Activated CD4-positive, alpha-beta T cell treated with anti-CD3 and anti-CD28 coated beads for 48 hours (primary cell): Measurements from ENCODE around the gene CD59.
"Not testable (repeated sequence)": the region's sequence is repeated elsewhere in the genome, so short reads cannot be mapped to it uniquely, and the experiment has no call there.

Source experiments
- DNase-seq: peaks from one replicate; pipeline ENCODE4 v3.0.0-alpha.2; 2020

CD59 gene

DNA sequence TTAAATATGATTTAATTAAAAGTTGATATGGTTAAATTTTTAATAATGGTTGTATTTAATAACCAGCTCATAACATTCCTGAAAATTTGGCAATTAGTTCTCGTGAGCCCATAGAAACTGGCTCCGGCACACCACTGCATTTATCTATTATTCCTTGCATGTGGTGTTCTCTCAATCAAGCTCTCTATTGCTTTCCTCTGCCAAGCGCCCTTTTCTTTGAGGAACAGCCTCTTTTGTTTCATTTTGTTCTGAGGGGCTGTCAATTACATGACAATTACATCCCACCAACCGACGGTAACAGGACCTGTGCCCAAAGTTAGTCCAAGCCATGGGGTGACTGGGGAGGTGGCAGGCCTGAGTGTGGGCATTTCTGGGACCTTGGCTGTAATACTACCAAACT, 43.7 kb downstream of the CD59 start:
- no peak for DNase-seq

DNA sequence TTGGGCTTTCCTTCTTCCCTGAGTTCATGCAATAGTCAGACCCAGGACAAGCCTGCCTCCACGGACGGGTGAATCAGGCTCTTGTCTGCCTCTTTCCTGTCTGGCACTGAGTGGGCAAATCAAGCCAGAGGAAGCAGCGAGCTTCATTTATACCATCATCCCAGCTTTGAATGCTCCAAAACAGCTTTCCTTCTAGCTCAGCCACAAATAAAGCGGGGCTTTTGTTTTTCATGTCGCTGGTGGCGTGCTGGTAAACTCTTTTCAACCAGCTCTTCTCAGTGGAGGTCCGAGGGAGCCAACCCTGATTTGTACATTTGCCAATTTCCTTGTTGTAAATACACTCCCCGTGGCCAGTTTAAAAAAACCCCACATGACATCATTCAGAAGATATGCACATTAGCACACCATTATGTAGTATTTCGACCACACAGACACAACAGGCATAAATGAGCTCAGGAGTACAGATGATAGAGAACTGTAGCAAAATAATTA, 44.2 kb downstream of the CD59 start:
- DNase-seq, result no peak

DNA sequence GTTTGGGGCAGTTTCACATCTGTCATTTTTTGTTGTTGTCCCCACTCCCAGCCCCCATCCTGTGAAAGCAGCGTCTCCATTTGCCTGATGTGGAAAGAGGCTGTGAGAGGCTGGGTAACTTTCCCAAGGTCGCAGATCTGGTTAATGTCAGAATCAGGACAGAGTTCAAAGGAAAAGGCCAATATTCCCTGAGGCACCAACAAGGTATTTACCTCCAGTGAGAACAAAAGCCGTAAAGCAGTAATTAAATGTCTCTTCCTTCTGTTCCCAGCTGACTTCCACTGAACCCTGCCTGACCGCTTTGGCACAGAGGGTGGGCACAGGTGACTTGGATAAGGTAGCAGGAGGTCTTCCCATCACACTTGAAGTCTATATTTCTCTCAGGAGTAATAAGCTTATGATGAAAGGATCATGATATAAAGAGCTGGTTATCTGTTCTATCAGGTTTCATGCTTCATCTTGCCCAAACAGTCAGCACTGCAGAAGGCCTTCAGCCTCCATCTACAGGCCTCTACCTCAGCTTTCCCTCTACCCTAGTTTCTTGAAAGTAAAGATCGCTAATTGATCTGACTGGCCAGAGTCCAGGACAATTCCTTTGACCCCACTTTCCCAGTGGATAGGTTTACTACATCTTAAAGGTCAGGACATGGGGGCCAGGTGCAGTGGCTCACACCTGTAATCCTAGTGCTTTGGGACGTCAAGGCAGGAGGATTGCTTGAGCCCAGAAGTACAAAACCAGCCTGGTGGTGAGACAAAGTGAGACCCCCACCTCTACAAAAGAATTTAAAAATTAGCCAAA, 45.0 kb downstream of the CD59 start:
- no peak for DNase-seq

DNA sequence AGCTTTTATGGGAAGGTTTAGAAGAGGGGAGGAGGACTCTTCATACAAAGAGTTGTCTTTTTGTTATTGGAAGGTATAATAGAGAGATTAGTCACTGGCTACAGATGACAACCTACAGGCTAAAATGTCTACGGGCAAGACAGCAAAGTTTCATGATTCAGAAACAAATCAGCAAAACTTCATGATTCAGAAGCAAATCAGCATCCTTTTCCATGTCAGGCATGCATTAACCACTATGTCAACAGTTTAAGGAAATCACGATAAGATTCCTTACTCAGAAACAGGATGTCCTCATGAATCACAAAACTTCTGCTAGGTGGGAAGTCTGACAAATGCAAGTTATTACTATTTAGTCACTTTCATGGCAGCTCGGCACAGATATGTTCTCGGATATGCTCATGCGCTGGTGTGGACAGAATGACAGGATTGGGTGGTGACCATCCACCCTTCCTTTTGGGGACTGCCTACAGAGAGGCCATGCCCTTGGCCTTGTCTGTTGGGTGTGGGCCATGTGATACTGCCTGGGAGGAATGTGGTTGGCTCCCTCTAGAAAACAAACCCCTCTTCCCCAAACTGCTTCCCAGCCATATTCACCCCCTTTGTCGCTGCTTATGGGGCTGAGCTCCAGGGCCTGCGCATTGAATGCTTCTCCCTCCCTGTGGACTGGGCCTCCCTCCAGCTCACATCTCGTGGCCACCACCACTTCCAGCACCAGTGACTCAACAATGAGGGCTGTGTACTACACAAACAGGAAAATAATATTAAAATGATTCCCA, 45.7 kb downstream of the CD59 start:
- DNase-seq, result peak; percentile 34

DNA sequence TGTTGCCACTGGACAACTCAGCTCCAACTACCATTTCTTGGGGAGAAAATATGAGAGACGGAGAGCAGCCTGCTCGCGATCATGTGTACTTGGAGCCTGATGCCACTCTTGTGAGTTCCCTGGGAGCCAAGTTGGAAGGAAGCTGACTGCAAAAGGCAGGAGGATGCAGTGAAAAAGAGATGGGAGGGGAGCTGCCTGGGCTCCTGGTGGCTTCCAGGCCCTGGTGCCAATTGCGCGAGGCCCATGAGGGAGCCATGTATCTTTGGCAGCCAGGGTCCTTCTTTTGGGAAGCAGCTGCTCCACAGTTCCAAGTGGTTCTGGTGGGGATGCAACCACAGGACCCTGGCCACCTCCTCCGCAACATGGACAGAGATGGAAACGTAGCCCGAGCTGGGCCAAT, 46.7 kb downstream of the CD59 start:
- no peak for DNase-seq

DNA sequence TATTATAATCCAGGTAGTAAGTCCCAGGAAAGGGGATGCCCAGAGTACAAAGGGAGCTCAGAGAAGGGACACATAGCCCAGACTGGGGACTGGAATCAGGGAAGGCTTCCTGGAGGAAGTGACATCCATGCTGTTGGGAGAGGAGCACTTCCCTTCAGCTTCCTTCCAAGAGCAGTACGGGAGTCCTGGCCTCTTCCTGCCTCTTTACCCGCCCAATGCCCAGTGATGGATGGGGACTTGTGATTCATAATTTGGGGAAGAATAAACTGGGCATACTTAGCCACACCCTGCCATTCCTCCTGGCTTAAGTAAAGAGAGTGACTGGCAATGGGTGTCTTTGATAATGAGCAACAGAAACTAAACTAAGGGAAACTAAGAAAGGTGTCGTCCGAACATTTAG, 47.1 kb downstream of the CD59 start:
- no peak for DNase-seq

DNA sequence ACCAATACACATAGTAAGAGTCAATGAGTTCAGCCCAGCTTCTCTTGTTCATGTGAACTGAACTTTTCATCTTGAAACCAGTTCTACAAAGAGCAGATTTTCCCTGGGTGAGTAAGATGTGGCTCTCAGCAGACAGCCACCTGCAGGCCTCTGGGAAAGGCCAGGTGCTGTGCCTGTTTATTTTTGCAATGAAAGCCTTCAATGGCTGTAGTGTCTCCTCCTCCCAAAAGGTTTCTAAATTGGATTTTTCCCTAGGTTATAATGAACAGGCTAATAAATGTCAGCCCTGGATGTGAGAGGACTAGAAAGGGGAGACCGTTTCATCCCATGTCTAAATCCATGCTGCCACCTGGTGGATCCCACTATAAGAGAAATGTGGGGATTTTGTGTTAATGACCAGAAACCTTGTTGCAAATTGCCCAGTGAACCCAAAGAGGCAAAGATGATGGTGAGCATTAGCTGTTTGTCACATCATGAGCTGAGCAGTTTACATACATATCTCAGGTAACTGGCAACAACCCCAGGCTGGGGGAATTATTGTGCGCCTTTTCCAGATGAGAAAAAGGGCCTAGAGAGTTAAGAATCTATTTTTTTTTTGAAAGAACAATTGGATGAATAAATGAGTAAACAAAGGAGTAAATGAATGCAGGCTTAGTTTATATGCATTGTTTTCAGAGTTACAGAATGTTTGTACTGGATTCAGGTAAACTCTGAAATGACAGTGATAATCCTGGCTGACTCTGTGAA, 48.3 kb downstream of the CD59 start:
- DNase-seq, result peak; percentile 24

DNA sequence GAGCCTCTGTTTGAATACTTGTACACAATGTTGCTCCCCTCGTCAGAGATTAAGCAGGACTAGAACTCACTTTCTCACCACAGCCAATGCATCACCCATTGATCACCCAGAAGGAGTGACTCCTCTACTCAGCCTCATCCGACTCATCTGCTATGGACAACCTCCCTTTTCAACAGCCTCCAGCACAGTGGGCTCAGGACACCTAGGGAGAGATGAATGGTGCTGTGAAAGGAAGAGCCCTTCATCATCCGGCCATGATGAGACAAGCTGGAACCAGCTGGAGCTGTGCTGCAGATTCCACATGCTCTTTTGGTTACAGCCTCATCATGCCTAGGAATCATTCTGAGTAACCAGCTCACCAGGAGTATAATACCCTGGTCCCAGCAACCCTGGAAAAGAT, 51.1 kb downstream of the CD59 start:
- DNase-seq, result no peak

DNA sequence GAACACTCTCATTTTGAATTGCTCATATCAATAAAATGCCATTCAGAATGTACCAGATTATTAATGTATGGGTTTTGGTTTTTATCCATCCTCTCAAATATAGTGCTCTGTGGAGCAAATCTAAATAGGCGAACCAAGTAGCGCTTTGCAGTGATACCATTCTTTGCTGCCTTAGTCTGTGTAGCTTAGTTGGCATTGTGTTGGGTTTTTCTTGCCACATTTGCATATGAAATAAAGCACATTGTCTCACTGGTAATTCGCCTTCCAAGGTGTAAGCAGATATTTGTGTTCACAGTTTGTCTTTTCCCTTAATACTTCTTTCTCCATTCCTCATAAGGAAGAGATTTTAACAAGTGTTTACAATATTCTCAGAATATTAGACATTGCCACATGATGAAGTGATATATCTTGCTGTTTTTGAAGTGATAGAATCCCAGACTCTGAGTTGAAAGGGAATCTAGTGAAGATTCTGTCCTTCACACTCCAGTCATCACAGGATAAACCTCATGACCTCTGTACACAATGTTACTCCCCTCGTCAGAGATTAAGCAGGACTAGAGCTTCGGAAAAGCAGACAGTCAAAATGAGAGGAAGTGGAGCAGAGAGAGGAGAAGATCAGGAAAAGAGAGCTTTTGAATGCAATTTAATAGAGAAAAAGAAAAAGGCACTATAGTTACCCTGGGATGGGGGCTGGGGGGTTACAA, 52.1 kb downstream of the CD59 start:
- no peak for DNase-seq

DNA sequence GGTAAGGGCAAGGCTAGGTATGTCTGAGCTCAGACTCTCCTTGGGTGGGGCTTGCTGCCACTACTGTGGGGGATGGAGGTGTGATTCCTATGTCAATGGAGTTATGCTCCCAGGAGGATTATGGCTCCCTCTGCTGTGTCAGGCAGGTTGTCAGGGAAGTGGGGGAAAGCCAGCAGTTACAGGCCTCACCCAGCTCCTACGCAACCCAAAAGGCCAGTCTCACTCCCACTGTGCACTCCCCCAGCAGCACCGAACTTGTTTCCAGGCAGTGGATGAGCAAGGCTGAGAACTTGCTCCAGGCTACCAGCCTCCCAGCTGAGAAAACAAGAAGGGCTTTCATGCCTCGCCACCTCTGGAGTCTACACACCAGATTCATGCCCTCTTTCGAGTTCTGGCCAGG, 53.8 kb downstream of the CD59 start:
- DNase-seq, result no peak

DNA sequence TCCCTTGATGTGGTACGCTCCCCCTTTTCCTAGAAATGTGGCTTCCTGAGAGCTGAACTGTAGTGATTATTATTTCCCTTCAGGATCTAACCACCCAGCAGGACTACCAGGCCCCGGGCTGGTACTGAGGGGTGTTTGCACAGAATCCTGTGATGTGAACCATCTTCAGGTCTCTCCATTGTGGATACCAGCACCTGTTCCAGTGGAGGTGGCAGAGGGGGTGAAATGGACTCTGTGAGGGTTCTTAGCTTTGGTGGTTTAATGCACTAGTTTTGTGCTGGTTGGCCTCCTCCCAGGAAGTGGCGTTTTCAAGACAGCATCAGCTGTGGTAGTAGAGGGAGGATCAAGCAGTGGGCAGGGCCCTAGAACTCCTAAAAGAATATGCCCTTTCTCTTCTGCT, 54.2 kb downstream of the CD59 start:
- DNase-seq, result no peak

DNA sequence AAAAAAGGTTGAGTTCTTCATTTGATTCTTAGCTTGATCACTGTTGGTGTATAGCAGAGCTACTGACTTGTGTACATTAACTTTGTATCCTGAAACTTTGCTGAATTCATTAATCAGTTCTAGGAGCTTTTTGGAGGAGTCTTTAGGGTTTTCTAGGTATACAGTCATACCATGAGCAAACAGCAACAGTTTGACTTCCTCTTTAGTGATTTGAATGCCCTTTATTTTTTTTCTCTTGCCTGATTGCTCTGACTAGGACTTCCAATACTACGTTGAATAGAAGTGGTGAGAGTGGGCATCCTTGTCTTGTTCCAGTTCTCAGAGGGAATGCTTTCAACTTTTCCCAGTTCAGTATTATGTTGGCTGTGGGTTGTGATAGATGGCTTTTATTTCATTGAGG, 57.6 kb downstream of the CD59 start:
- DNase-seq, result not testable (repeated sequence)

DNA sequence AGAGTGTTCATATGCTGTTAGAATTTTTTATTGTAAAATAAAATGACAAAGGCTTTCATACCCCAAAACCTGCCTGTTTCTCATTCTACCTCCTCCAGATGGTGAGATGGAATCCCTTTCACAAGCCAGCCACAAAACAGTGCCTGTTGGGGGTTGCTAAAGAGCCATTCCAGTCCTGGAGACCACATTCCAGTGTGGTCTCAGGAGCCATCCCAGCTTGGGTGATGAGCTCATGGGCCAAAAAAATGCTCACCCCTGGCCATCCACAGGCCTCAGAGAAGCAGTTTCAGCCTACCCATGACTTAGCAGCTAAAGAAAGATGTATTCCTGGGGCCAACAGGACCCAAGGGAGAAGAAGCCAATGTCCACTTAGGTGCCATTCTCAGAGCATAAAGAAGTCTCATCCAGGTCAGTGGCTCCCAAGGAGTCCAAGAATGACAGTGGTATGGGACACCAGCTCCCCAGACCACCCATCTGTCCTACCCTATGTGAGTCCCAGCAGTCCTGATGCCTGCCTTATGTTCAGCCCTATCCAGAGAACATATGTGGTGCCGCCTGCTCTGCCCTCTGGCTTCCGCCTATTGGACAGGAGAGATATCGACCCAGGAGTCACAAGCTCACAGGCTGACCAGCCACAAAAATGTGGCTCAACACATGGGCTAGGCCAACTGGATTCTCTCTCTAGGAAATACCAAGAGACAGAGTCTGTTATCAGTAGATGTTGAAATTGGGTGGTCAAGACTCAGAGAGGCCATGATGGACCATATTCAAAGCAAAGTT, 62.0 kb downstream of the CD59 start:
- DNase-seq, result no peak

DNA sequence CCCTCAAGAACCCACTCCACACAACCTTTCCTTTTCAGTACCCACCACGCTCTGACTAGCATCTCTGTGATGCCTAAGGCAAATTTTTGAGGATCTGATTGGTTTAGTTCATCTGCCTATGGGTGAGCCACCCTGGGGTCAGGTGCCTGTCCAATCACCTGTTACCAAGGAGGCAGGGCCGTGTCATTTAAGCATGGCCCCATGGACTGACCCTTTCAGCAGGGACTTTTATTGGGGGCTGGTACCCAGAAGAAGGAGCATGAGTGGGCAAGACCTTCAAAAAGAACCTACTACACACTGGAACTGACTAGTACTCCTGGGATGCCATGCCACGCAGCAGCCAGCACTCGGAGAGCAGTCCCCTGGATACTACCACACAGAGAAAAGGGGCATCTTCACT, 64.0 kb downstream of the CD59 start:
- DNase-seq, result no peak

DNA sequence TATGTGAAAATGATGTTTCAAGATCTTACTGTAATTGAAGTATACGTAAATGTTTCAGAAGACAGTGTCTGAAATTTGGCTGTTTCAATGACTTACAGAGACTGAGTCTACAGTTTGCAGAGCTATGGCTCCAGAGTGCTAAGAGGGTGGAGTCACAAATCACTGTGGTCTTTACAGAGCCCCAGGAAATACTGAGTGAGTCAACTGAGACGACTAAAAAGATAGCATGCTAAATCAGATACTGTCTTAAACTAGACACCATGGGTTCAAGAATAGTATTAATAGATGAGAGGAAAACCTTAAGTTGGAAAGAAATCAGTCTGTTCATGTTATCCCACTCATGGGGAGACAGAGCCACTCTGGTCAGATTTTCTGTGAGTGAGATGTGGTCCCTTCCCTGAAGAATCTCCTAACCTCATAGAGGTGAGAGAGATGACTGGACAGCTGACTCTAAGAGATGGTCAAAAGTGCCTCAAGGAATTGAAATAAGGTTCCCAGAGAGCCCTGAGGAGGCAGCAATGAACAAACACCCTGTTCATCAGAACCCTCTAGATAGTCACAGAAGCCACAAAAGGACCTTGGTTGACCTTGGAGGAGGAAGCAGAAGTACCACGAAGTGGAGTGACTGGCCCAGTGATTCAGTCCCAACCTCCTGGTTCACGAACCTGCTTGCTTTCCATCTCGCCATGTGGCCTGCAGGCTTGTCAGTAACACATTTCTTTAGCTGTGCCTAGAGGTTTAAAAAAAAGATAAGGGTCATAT, 65.8 kb downstream of the CD59 start:
- DNase-seq, result no peak

DNA sequence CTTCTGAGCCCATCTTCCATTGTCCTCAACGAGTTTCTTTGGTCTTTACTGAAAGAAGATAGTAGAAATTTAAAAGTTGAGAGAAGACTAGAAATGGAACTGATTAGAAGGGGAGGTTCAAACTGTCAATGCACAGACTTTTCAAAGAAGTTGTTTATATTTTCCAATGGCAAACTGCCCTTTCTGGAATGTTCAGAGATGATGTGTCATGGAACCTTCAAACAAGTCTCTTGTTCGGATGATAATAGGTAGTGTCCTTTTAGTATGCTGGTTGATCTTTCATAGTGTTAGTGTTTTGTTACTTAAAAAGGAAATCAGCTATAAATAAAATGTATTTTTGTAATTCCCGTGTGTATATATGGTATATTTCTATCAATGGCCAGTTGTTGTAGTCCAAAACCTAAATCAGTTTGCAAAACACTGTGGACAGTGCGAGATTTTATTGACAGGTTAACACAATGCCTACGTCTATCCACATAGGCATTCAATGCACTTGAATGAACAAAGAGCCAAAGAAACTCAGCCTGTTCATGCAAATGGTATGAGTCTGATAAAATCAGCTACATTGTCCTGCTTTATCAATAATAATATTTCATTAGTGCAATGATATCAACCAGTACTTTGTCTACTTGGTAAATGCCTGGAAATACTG, 66.5 kb downstream of the CD59 start:
- no peak for DNase-seq

DNA sequence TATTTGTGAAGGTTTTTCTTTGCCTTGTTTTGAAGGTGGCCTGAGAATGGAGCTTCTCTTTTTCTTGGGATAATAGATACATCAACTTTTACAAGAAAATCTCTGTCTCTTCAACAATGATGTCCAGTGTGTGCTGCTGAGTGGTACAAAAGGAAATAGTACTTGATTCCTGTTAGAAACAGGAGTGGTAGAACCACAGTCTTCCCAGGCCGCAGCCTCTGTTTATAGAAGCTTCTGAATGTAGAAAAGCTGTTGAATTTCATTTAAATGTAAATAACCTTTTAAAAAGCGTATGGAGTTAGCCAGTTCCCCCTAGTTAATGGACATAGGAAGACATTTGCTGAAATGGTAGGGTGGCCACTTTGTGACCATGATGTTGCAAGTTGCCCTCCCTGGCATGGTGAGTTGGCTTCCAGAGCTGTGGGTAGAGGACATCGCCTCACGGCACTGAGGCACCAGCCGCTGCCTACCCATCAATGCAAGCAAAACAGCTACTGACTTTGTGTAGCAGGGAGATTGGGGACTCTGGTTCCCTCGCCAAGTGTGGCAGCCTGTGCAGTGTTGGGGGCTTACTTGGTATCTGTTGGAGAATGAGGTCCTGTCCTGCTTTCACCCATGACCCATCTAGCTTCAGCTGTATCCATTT, 67.1 kb downstream of the CD59 start:
- DNase-seq, result no peak

DNA sequence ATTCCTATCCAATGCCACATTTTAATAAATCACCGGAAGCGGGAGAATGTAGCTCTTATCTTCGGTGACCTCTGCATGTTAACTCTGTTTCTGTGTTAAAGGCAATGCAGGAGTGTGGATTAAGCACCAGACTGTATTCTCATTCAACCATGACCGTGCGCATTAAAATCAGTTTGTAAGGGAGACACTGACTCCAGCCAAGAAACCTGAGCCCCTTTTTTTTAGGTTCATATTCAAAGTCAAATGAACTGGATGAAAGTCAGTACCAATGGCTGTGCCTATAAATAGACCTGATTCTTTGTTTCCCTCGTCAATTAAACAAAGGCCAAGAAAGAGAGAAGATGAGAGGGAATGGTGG, 67.8 kb downstream of the CD59 start:
- no peak for DNase-seq

DNA sequence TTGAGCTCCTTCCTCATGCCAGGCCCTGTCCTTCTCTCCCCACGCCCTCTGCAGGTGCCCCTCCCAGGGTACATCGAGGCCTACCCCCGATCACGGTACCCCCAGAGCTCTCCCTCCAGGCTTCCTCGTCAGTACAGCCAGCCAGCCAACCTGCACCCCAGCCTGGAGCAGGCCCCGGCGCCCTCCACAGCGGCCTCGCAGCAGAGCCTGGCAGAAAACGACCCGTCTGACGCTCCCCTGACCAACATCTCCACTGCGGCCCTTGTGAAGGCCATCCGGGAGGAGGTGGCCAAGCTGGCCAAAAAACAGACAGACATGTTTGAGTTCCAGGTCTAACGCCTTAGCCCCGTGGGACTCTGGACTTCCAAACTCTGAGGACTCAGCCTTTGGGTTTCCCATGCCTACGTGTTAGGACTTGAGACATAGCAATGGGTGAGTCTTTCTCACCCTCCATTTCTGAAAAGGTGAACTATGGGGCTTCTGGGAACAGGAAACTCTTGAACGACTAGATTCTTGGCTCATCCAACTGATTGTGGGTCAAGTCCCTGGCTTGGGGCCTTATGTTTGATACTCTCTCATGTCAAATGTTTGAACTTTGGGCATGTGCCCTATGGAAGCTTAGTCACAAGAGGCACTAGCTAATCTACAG, 68.3 kb downstream of the CD59 start:
- no peak for DNase-seq
